SK-N-SH treated with all-trans-retinoic acid at 6 μM for 48 hours (cell line): ENCODE results near the gene CST11.

Experiments used
- ATAC-seq: fragments of 200-7000 bp; cut with Tn5 transposase; 3 replicates; pipeline ENCODE4 v1.9.1; 2020; ENCODE audit warnings: mild to moderate bottlenecking, moderate library complexity
- ARNTL ChIP-seq: fragments of 450-650 bp; formaldehyde crosslinking; IDR thresholded peaks from 2 replicates; pipeline ENCODE4 v1.5.0; 2020; ENCODE audit warnings: low read depth, mild to moderate bottlenecking, moderate library complexity, borderline replicate concordance
- BACH2 ChIP-seq: fragments of 250-450 bp; sonication (Bioruptor Pico); IDR thresholded peaks from 2 replicates; pipeline ENCODE4 v1.9.0; 2021; ENCODE audit warnings: mild to moderate bottlenecking, borderline replicate concordance
- CSDC2 ChIP-seq: fragments of 250-450 bp; sonication (Bioruptor Pico); IDR thresholded peaks from 2 replicates; pipeline ENCODE4 v1.5.0; 2020; ENCODE audit warnings: mild to moderate bottlenecking, moderate library complexity
- ESRRG ChIP-seq: fragments of 250-450 bp; sonication (Bioruptor Pico); IDR thresholded peaks from 2 replicates; pipeline ENCODE4 v1.6.1; 2021; ENCODE audit warnings: mild to moderate bottlenecking
- GLIS3 ChIP-seq: fragments of 250-450 bp; sonication (Bioruptor Pico); IDR thresholded peaks from 2 replicates; pipeline ENCODE4 v1.5.0; 2020; ENCODE audit warnings: mild to moderate bottlenecking, moderate library complexity
- ISL1 ChIP-seq: fragments of 250-450 bp; sonication (Bioruptor Pico); IDR thresholded peaks from 2 replicates; pipeline ENCODE4 v2.1.2; 2022; ENCODE audit warnings: mild to moderate bottlenecking, moderate library complexity
- OSR1 ChIP-seq: fragments of 250-450 bp; sonication (Bioruptor Pico); IDR thresholded peaks from 2 replicates; pipeline ENCODE4 v1.8.0; 2022; ENCODE audit warnings: moderate library complexity, mild to moderate bottlenecking, inconsistent platforms
- PPARA ChIP-seq: fragments of 250-450 bp; sonication (Bioruptor Pico); IDR thresholded peaks from 2 replicates; pipeline ENCODE4 v1.5.0; 2020; ENCODE audit warnings: mild to moderate bottlenecking, borderline replicate concordance
- RARB ChIP-seq: fragments of 250-450 bp; sonication (Bioruptor Pico); IDR thresholded peaks from 2 replicates; pipeline ENCODE4 v1.8.0; 2021; ENCODE audit warnings: mild to moderate bottlenecking, moderate library complexity
- SNAI2 ChIP-seq: fragments of 250-450 bp; sonication (Bioruptor Pico); IDR thresholded peaks from 2 replicates; pipeline ENCODE4 v1.5.0; 2020; ENCODE audit warnings: mild to moderate bottlenecking, moderate library complexity
- TCF4 ChIP-seq: fragments of 250-450 bp; sonication (Bioruptor Pico); IDR thresholded peaks from 2 replicates; pipeline ENCODE4 v1.8.0; 2021; ENCODE audit warnings: mild to moderate bottlenecking, moderate library complexity, borderline replicate concordance
- TOX ChIP-seq: fragments of 250-450 bp; sonication (Bioruptor Pico); IDR thresholded peaks from 2 replicates; pipeline ENCODE4 v1.8.0; 2021; ENCODE audit warnings: mild to moderate bottlenecking, moderate library complexity, borderline replicate concordance
- ZFP3 ChIP-seq: fragments of 250-450 bp; sonication (Bioruptor Pico); IDR thresholded peaks from 2 replicates; pipeline ENCODE4 v1.5.0; 2020; ENCODE audit warnings: mild to moderate bottlenecking, moderate library complexity
- ZFP30 ChIP-seq: fragments of 450-650 bp; formaldehyde crosslinking; IDR thresholded peaks from 2 replicates; pipeline ENCODE4 v1.5.0; 2022; ENCODE audit warnings: mild to moderate bottlenecking, moderate library complexity
- ZNF565 ChIP-seq: fragments of 450-650 bp; formaldehyde crosslinking; conservative IDR thresholded peaks from 2 replicates; pipeline ENCODE4 v1.5.0; 2020; ENCODE audit warnings: low read depth, mild to moderate bottlenecking, moderate library complexity
- ZNF70 ChIP-seq: fragments of 450-650 bp; formaldehyde crosslinking; IDR thresholded peaks from 2 replicates; pipeline ENCODE4 v1.5.0; 2020; ENCODE audit warnings: mild to moderate bottlenecking, moderate library complexity
- ZNF8 ChIP-seq: fragments of 450-650 bp; formaldehyde crosslinking; IDR thresholded peaks from 2 replicates; pipeline ENCODE4 v1.5.0; 2020; ENCODE audit warnings: mild to moderate bottlenecking, moderate library complexity
- TF ChIP-seq, protein P1 (sequence below): fragments of 250-450 bp; sonication (Bioruptor Pico); IDR thresholded peaks from 2 replicates; pipeline ENCODE4 v1.5.1; 2021; ENCODE audit warnings: mild to moderate bottlenecking, moderate library complexity
- TF ChIP-seq, protein P2 (sequence below): fragments of 250-450 bp; sonication (Bioruptor Pico); IDR thresholded peaks from 2 replicates; pipeline ENCODE4 v1.5.0; 2020; ENCODE audit warnings: mild to moderate bottlenecking, moderate library complexity
- TF ChIP-seq, protein P3 (sequence below): fragments of 250-450 bp; sonication (Bioruptor Pico); IDR thresholded peaks from 2 replicates; pipeline ENCODE4 v1.8.0; 2021; ENCODE audit warnings: low read depth, mild to moderate bottlenecking, moderate library complexity, borderline replicate concordance
- TF ChIP-seq, protein P4 (sequence below): fragments of 250-450 bp; sonication (Bioruptor Pico); IDR thresholded peaks from 2 replicates; pipeline ENCODE4 v1.5.1; 2020; ENCODE audit warnings: low read depth, mild to moderate bottlenecking, moderate library complexity

CST11 gene

DNA sequence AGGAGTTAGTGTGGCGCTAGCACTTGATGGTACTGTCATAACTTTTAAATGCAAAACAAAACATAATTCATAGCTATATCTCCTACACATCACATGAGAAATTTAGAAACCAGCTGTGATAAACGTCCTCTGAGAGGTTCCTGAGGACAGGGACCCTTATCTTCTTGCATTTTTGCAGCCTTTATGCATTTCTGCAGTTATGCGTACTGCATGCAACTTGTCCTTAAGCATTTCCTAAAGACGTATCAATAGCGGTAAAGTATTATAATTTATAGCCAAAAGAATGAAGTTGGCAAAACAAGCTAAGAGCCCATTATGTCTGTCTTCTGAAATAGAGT, 33.0 kb downstream of the CST11 start (continued):
- TF ChIP-seq, protein P1, sequence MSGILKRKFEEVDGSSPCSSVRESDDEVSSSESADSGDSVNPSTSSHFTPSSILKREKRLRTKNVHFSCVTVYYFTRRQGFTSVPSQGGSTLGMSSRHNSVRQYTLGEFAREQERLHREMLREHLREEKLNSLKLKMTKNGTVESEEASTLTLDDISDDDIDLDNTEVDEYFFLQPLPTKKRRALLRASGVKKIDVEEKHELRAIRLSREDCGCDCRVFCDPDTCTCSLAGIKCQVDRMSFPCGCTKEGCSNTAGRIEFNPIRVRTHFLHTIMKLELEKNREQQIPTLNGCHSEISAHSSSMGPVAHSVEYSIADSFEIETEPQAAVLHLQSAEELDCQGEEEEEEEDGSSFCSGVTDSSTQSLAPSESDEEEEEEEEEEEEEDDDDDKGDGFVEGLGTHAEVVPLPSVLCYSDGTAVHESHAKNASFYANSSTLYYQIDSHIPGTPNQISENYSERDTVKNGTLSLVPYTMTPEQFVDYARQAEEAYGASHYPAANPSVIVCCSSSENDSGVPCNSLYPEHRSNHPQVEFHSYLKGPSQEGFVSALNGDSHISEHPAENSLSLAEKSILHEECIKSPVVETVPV (CRISPR knock-in tag), result no peak
- no peak for TF ChIP-seq ZNF565
- no peak for TF ChIP-seq RARB (CRISPR knock-in tag)
- TF ChIP-seq OSR1 (CRISPR knock-in tag), result no peak
- TF ChIP-seq PPARA (CRISPR knock-in tag), result no peak
- TF ChIP-seq SNAI2 (CRISPR knock-in tag), result no peak
- TF ChIP-seq ZNF8 (CRISPR knock-in tag), result no peak
- TF ChIP-seq, all 23 proteins: peak for 0

DNA sequence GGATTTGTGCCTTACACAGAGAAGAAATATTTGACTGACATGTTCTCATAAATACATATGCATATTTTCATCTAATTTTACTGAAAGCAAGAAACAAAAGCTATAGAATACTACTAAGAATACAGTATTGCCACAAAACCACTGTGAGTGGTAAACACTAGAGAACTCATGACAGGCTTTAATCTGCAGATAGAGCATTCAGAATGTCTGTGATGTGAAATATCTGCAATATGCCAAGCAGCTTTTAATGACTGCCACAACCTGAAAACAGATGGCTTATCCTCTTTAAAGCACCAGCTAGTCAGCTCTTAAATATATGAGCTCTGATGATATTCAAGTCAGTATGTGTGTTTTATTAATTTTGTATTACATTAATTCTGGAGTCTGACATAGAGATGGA, 34.8 kb downstream of the CST11 start:
- TF ChIP-seq, protein P2, sequence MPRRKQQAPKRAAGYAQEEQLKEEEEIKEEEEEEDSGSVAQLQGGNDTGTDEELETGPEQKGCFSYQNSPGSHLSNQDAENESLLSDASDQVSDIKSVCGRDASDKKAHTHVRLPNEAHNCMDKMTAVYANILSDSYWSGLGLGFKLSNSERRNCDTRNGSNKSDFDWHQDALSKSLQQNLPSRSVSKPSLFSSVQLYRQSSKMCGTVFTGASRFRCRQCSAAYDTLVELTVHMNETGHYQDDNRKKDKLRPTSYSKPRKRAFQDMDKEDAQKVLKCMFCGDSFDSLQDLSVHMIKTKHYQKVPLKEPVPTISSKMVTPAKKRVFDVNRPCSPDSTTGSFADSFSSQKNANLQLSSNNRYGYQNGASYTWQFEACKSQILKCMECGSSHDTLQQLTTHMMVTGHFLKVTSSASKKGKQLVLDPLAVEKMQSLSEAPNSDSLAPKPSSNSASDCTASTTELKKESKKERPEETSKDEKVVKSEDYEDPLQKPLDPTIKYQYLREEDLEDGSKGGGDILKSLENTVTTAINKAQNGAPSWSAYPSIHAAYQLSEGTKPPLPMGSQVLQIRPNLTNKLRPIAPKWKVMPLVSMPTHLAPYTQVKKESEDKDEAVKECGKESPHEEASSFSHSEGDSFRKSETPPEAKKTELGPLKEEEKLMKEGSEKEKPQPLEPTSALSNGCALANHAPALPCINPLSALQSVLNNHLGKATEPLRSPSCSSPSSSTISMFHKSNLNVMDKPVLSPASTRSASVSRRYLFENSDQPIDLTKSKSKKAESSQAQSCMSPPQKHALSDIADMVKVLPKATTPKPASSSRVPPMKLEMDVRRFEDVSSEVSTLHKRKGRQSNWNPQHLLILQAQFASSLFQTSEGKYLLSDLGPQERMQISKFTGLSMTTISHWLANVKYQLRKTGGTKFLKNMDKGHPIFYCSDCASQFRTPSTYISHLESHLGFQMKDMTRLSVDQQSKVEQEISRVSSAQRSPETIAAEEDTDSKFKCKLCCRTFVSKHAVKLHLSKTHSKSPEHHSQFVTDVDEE (CRISPR knock-in tag), result no peak
- TF ChIP-seq ARNTL (CRISPR knock-in tag) (no peak), ZFP3 (CRISPR knock-in tag) (no peak)
- ATAC-seq, result no peak

DNA sequence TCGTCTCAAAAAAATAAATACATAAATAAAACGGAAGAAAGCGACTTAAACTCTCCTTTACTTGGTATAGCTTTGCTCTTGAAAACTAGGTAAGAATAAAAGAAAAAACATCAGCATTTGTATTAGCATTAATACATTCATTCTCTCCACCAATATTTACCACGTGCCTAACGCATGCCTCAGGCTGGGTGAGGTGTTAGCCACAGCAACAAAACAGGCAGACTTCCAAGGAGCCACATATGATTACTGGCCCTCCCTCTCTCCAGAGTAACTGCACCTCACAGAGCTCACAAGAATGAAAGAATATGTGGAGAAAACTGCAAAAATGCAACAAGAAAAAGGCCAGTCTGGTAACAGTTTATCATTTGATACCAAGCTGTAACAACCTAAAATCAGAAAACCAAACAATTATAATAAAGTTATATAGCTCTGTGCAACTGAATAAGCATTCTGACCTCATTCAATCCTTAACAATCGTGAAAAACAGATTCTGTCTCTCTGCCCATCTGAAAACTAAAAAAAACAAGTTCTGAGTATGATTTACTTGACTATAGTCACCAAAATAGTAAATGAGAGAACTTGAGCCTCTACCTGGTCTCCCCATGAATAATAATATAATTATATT, 36.6 kb downstream of the CST11 start:
- TF ChIP-seq, protein P1 (CRISPR knock-in tag), result no peak
- TF ChIP-seq ZNF70, result no peak
- no peak for TF ChIP-seq OSR1 (CRISPR knock-in tag)
- TF ChIP-seq TCF4 (CRISPR knock-in tag), result no peak
- no peak for TF ChIP-seq ESRRG (CRISPR knock-in tag)
- TF ChIP-seq ISL1 (CRISPR knock-in tag), result no peak
- TF ChIP-seq, protein P2 (CRISPR knock-in tag), result no peak
- ATAC-seq, result no peak

DNA sequence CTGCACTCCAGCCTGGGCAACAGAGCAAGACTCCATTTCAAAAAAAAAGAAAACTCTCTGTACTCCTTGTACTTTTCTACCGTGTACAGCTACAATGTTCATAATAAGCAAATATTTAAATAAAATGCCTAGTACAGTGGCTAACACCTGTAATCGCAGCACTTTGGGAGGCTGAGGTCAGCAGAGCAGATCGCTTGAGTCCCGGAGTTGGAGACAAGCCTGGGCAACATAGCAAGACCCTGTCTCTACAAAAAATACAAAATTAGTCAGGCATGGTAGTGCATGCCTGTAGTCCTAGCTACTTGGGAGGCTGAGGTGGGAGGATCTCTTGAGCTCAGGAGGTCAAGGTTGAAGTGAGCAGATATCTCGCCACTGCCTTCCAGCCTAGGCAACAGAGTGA, 37.1 kb downstream of the CST11 start:
- no peak for ATAC-seq
- TF ChIP-seq PPARA (CRISPR knock-in tag) (no peak), ZNF565 (no peak), GLIS3 (no peak), OSR1 (CRISPR knock-in tag) (no peak), CSDC2 (no peak), SNAI2 (CRISPR knock-in tag) (no peak), BACH2 (CRISPR knock-in tag) (no peak), ZFP30 (CRISPR knock-in tag) (no peak), ARNTL (CRISPR knock-in tag) (no peak), ISL1 (CRISPR knock-in tag) (no peak), ESRRG (CRISPR knock-in tag) (no peak), TOX (CRISPR knock-in tag) (no peak), ZNF70 (no peak)
- TF ChIP-seq, protein P3, sequence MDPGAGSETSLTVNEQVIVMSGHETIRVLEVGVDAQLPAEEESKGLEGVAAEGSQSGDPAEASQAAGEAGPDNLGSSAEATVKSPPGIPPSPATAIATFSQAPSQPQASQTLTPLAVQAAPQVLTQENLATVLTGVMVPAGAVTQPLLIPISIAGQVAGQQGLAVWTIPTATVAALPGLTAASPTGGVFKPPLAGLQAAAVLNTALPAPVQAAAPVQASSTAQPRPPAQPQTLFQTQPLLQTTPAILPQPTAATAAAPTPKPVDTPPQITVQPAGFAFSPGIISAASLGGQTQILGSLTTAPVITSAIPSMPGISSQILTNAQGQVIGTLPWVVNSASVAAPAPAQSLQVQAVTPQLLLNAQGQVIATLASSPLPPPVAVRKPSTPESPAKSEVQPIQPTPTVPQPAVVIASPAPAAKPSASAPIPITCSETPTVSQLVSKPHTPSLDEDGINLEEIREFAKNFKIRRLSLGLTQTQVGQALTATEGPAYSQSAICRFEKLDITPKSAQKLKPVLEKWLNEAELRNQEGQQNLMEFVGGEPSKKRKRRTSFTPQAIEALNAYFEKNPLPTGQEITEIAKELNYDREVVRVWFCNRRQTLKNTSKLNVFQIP (CRISPR knock-in tag), result no peak
- TF ChIP-seq, protein P4, sequence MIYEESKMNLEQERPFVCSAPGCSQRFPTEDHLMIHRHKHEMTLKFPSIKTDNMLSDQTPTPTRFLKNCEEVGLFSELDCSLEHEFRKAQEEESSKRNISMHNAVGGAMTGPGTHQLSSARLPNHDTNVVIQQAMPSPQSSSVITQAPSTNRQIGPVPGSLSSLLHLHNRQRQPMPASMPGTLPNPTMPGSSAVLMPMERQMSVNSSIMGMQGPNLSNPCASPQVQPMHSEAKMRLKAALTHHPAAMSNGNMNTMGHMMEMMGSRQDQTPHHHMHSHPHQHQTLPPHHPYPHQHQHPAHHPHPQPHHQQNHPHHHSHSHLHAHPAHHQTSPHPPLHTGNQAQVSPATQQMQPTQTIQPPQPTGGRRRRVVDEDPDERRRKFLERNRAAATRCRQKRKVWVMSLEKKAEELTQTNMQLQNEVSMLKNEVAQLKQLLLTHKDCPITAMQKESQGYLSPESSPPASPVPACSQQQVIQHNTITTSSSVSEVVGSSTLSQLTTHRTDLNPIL, result no peak
- TF ChIP-seq, protein P2 (CRISPR knock-in tag), result no peak
